NCI-H1092 (cell line): ENCODE data around the gene DIPK1C.

Source experiments
- DNase-seq: peaks from one replicate; lab custom pipeline; 2025; lab: John Stamatoyannopoulos, UW

DIPK1C gene

DNA sequence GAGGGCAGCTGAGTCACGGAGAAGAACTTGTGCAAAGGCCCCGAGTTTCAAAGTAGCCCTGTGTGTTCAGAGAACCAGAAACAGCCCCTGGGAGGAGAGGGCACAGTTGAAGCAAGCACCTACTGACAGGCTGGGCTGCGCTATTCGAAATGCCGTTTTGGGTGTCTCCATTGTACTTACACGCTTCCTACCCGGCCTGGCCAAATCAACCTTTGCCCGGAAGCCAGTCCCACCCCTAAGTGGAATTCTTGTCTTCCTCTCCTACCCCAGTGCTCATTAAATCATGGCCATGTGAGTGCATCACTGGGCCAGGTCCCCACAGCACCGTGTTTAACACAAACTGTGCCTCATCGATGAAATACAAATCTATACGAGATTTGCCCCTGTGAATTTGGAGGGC lies 6.0 kb downstream of the DIPK1C start:
- DNase-seq: no peak

DNA sequence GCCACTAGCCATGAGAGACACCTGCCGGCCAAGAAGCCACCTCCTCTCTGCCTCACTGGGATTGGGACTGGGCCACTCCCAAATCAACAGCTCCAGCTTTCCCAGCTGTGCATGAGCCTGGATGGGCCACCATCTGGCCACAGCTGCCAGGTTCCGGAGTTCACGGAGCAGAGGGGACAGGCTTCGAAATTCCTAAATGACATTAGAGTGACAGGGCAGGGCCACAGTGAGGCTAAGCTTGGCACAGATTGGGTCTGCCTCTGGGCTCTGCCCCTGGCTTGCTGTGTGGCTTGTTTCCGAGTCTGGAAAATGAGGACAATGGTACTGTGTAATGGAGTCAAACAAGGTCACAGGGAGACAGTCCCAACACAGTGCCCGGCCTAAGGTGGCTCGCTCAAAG lies 6.5 kb downstream of the DIPK1C start:
- DNase-seq: no peak

DNA sequence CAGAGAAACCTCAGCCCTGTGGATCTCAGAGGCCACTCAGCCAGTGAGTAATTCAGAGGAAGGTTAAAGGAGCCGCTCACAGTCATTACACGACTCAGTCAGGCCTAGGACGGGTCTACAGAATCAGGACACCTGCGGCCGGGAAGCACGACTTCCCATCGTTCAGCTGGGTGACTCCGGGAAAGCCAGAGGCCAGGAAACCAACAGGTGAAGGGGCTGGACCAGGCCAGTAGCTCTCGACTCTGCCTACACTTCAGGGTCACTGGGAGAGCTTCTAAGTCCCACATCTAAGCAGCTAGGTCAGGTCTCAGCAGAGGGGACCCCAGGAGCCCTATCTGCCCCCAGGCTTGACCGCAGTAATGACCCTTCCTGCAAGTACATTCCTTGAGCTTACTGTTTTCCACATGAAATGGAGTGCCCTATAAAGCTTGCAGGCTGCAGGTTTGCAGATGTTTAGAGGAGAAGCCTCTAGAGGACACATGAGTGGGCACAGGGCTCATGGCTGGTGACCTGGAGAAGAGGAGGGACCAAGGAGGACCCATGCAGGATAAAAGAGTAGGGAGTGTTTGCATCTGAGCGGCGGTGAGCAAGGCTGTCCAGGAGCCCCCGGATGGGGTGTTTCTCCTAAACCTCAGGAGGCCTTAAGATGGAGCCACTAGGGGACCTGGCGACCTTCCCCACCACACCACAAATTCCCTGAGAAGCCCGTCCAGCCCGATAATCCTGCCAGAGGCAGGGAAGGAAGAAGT lies 9.5 kb downstream of the DIPK1C start:
- no peak for DNase-seq

GRCh38 chr18:74446631-74447403 lies 10.3 kb downstream of the DIPK1C start:
- DNase-seq: no peak

- no peak for DNase-seq
These were observed 10.9 kb downstream of the DIPK1C start for GRCh38 chr18:74446178-74446577.

DNA sequence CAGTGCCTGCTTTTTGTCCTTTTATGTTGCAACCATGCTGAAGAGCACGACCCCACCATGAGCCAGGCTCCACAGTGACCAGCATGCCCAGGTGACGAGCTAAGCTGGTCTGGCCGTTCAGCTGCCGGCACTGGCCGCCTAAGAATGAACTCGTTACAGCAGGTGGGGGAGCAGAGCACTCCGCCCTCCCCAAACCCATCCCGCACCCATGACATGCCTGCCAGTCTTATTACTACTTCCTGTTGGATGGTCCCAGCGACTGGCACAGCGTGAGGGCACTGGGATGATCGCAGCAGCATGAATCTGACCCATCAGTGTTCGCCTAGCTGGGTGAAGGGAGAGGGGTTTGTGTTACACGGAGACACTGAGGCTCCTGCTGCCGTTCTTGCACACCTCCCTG lies 11.5 kb downstream of the DIPK1C start:
- DNase-seq: no peak

DNA sequence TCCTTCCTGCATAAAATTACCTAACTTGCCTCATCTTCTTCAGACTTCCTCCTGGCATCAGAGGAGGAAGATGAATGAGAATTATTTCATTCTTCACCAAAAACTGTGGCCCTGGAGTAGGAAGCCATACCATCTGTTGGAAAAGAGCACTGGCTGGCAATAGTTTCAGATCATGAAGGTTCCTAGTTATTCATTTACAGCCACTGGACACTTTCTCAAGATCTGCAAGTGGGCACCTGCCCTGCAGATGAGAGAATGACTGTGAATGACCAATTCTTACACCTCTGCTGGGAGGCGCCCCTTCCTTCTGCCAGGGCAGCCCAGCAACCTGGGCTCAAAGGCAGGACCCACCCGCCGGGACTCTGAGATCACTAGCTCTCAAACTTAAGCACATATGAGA lies 13.0 kb downstream of the DIPK1C start:
- DNase-seq: no peak

- no peak for DNase-seq
These were observed 16.2 kb downstream of the DIPK1C start for GRCh38 chr18:74440808-74441427.

GRCh38 chr18:74438091-74438490 lies 19.0 kb downstream of the DIPK1C start:
- DNase-seq: no peak

GRCh38 chr18:74436158-74436769 lies 20.8 kb downstream of the DIPK1C start:
- DNase-seq: no peak

- DNase-seq: no peak
These were observed 21.4 kb downstream of the DIPK1C start for GRCh38 chr18:74435740-74436139.

DNA sequence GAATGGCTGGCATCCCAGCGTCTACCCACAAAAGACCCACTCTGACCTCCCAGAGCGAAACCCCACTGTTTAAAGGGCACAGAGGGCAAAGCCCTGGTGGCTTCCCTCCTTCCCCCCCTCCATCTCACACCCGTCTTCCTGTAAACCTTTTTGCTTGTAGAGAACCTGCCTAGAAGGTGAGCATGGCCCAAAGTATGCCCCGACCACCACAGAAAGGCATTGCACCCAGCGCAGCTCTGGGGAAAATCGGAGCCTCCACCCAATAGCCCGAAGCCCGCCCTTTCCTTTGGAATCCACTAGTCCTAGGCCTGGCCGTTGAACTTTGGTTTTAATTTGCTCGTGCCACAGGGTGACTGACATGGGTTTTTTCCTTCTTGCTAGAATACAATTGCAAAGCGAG lies 22.6 kb downstream of the DIPK1C start:
- no peak for DNase-seq

DNA sequence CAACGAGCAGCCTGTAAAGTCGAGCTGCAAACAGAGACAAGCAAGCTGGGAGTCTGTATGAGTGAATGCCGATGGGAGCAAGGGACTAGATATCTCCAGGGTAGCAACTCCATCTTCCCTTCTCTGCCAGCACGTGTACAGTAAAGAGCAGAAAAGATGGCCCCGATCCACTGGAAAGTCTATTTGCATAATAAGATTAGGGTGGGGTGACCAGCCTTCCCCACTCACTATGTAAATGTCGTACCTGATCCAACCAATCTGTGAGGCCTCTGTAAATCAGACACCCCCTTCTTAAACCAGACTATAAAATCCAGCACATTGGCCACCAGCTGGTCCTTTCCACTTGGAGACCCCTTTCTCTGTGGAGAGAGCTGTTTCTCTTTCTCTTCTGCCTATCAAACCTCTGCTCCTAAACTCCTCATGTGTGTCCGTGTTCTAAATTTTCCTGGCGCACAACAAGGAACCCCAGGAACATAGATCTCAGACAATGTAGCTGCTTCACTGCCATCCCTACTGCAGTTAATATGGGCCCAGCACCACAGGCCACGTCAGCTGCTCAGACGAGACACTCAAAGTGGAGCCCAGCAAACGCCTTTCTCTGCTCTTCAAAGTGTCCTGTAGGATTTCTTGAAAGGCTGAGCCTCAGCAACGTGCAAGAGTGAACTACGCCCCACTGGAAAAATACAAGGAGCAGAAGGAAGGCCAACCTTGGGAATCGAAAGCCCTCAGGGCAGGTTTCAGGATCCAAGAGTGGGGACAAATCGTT lies 26.1 kb downstream of the DIPK1C start:
- DNase-seq: no peak

- no peak for DNase-seq
These were observed 26.9 kb downstream of the DIPK1C start for GRCh38 chr18:74430231-74430630.

GRCh38 chr18:74429096-74429495 lies 28.0 kb downstream of the DIPK1C start:
- no peak for DNase-seq

GRCh38 chr18:74427442-74428112 lies 29.5 kb downstream of the DIPK1C start:
- no peak for DNase-seq

- DNase-seq: no peak
These were observed 31.2 kb downstream of the DIPK1C start for GRCh38 chr18:74425876-74426275.

DNA sequence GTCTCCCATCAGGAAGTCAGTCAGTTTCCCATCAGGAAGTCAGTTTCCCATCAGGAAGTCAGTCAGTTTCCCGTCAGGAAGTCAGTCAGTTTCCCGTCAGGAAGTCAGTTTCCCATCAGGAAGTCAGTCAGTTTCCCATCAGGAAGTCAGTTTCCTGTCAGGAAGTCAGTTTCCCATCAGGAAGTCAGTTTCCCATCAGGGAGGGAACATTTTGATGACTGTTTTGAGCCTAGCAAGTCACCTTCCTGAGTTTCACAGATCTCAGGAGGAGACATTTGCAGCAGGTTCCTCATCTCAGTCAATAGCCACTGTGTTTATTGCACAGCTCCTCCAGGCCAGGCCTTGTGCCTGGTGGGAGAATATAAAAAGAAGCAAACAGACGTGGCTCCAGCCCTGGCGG lies 31.9 kb downstream of the DIPK1C start:
- DNase-seq: no peak

DNA sequence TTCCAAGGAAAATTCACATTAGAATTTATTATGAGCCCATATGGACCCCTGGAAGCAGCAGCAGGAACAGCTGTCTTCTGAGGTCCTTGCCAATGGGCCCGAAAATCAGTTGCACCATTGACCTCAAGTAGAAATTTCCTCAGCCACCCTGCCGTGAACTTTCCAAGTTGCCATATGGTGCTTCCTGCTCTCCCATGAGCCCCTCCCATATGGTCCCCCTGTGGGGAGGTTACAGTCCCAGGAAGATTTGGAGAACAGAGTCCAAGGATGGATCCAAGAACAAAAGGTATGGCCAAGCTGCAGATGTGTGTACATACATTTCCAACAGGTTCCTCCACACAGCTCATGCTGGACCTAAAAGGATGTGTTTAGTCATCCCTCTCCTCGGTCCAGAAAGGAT lies 34.6 kb downstream of the DIPK1C start:
- no peak for DNase-seq

DNA sequence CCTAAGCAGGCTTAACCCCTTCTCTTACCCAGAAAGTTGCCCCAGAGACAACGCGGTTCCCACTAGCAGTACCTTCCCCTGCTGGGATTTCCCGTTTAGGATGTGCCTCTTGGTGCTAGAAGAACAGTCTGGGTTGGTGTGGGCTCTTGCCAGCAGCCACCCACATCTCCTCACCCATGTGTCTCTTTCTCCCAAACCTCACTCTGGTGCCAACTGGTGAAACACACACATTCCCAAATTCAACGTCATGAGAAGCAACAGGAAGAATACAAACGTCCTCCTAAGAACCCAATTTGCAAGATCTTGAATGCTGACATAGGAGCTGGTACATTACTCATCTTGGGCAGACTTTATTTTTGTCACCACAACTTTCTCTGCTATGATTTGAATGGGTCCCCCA lies 36.2 kb downstream of the DIPK1C start:
- no peak for DNase-seq

DNA sequence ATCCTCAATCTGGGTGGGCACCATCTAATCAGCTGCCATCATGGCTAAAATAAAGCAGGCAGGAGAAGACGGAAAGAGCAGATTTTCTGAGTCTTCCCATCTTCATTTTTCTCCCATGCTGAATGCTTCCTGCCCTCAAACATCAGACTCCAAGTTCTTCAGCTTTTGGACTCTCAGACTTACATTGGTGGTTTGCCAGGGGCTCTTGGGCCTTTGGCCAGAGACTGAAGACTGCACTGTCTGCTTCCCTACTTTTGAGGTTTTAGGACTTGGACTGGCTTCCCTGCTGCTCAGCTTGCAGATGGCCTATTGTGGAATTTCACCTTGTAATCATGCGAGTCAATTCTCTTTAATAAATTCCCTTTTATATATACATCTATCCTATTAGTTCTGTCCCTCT lies 36.6 kb downstream of the DIPK1C start:
- no peak for DNase-seq
